K562 (cell line): ENCODE measurements around the gene PPOX. TPM values are rescaled to one million over a fixed set of nuclear protein-coding genes. Genes with fewer than 3 reads are reported as not detected.

ENCODE experiments used
- BDP1 ChIP-seq: IDR thresholded peaks from 3 replicates; pipeline ENCODE4 v1.6.1; 2011; ENCODE audit not compliant: insufficient read length, insufficient read depth
- CREB3L1 ChIP-seq: fragments of 450-650 bp; IDR thresholded peaks from 2 replicates; pipeline ENCODE4 v1.6.1; 2014; ENCODE audit warnings: low read depth, mild to moderate bottlenecking, moderate library complexity, borderline replicate concordance
- IRF1 ChIP-seq: sonication (generic); formaldehyde crosslinking; IDR thresholded peaks from 2 replicates; pipeline ENCODE4 v1.8.0; 2022; ENCODE audit warnings: missing genetic modification reagents, mild to moderate bottlenecking, borderline replicate concordance
- KDM1A ChIP-seq, 2 experiments: fragments of 450-650 bp; IDR thresholded peaks; 2 replicates each; pipeline ENCODE4 v1.6.1; 2016; ENCODE audit warnings: mild to moderate bottlenecking in 2 of 2
- NKRF ChIP-seq: fragments of 450-650 bp; IDR thresholded peaks from 2 replicates; pipeline ENCODE4 v1.6.1; 2016; ENCODE audit warnings: borderline replicate concordance
- NRF1 ChIP-seq, 2 experiments: fragments of 450-650 bp; IDR thresholded peaks in 1 of 2; conservative IDR thresholded peaks in 1 of 2; 2 replicates each; pipeline ENCODE4 v1.6.1; 2014; ENCODE audit warnings: mild to moderate bottlenecking in 2 of 2
- PCBP1 ChIP-seq: fragments of 200-400 bp; formaldehyde crosslinking; IDR thresholded peaks from 2 replicates; pipeline ENCODE4 v1.6.1; 2018; ENCODE audit warnings: mild to moderate bottlenecking, low read depth, low read length; ENCODE audit not compliant: poor library complexity, severe bottlenecking
- SIN3A ChIP-seq, 2 experiments: fragments of 150-350 bp in 1 of 2; IDR thresholded peaks; 2 replicates each; pipeline ENCODE4 v1.6.1; 2011 to 2016; ENCODE audit warnings: borderline replicate concordance in 2 of 2, low read depth in 2 of 2, low read length in 2 of 2, mild to moderate bottlenecking in 2 of 2, moderate library complexity in 2 of 2; ENCODE audit not compliant: control insufficient read depth in 1 of 2
- SMC3 ChIP-seq: conservative IDR thresholded peaks from 2 replicates; pipeline ENCODE4 v1.6.1; 2011; ENCODE audit warnings: low read depth, low read length, improper control_type of control experiment; ENCODE audit not compliant: insufficient read depth
- STAG1 ChIP-seq: sonication (generic); formaldehyde crosslinking; IDR thresholded peaks from 2 replicates; pipeline ENCODE4 v1.5.0; 2020; ENCODE audit warnings: missing genetic modification reagents, borderline replicate concordance
- TOE1 ChIP-seq, 2 experiments: fragments of 450-650 bp in 1 of 2; sonication (generic) in 1 of 2; formaldehyde crosslinking in 1 of 2; IDR thresholded peaks; 2 replicates each; pipeline versions ENCODE4 v1.7.1 to v1.8.0; 2016 to 2022; ENCODE audit warnings: borderline replicate concordance in 2 of 2, mild to moderate bottlenecking in 2 of 2, antibody characterized with exemption in 1 of 2, inconsistent platforms in 1 of 2, low read depth in 1 of 2, missing genetic modification reagents in 1 of 2, moderate library complexity in 1 of 2
- ZBTB8A ChIP-seq: fragments of 450-650 bp; IDR thresholded peaks from 2 replicates; pipeline ENCODE4 v1.6.1; 2018; ENCODE audit warnings: mild to moderate bottlenecking, moderate library complexity; ENCODE audit not compliant: partially characterized antibody
- ZFP1 ChIP-seq: fragments of 450-650 bp; formaldehyde crosslinking; IDR thresholded peaks from 2 replicates; pipeline ENCODE4 v1.4.0; 2020; ENCODE audit warnings: mild to moderate bottlenecking, mixed read lengths
- ZNF444 ChIP-seq: fragments of 250-450 bp; sonication (Bioruptor Pico); IDR thresholded peaks from 2 replicates; pipeline ENCODE4 v1.4.0; 2020; ENCODE audit warnings: mild to moderate bottlenecking, moderate library complexity
- polyA plus RNA-seq, 8 experiments: library from polyadenylated mRNA; depleted of rRNA in 4 of 8; stranded (reverse) in 5 of 8; unstranded in 3 of 8; fragments of >200 nt; fragmentation: Nextera tagmentation in 2 of 8; fragmentation: Illumina TruSeq in 1 of 8; extraction: Ambion mirVana in 2 of 8; extraction: Trizol in 1 of 8; gene quantifications; 2 replicates each; pipeline versions ENCODE4 v1.2.1 to v1.2.3, GENCODE V29; 2011 to 2014; ENCODE audit warnings: inconsistent platforms in 1 of 8, missing spikeins in 1 of 8
- total RNA-seq, 7 experiments: library from RNA; depleted of rRNA in 6 of 7; stranded (reverse); fragments of >200 nt in 6 of 7; fragmentation: Illumina TruSeq in 2 of 7; extraction: Trizol in 2 of 7; gene quantifications; 2 replicates each; pipeline versions ENCODE4 v1.2.1 to v1.2.3, GENCODE V29; 2011 to 2021; ENCODE audit warnings: low replicate concordance in 1 of 7
- TF ChIP-seq, protein P1 (sequence below): fragments of 250-450 bp; sonication (Bioruptor Pico); IDR thresholded peaks from 2 replicates; pipeline ENCODE4 v1.8.0; 2021; ENCODE audit warnings: moderate library complexity, mild to moderate bottlenecking, inconsistent platforms
- TF ChIP-seq, protein P2 (sequence below): sonication (generic); formaldehyde crosslinking; IDR thresholded peaks from 2 replicates; pipeline ENCODE4 v1.8.0; 2022; ENCODE audit warnings: mild to moderate bottlenecking, missing genetic modification reagents
- TF ChIP-seq, protein P3 (sequence below): fragments of 450-650 bp; formaldehyde crosslinking; IDR thresholded peaks from 2 replicates; pipeline ENCODE4 v1.4.0; 2020; ENCODE audit warnings: mild to moderate bottlenecking, moderate library complexity

The PPOX gene
- total and polyA plus RNA-seq, 9 of the 15 experiments (the other 6 are each of a cell fraction or from before 2014, with no cell fraction given), result 17.0 to 57.1 (median 38.9) TPM

DNA sequence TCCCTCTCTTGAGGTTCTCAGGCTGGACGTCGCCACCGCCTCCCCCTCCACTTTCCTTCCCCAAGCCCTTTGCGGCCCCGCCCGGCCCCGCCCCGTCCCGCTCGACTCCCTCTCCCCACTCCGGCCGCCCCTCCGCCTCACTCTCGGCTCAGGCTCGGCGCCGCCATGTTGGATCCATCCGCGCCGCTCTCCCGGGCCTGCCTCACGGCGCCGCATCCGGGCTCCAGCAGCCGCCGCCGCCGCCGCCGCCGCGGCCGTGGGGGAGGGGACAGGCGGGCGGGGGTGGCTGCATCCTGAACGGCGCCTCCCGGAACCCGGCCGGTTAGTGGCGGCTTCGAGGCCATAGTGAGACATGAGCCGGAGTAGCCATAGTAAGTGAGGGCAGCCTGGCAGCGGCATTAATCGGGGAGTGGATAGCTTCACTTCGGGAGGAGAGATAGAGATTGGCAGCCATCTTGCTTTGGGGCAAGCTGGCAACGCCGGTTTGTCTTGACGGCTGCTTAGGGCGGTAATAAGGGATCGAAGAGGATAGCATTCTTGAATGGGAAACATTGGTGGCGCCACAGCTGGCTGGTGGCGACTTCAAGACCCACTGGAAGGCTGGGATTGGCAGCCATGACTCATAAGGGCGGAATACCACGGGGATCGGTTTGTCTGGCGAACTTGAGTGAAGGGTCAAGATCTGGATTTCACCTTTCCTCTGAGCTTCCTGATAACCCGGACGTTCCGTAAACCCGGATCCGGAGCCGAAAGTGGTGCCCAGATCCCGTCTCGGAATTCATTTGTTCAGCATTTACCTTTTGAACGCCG lies 33.6 kb upstream of the PPOX start, which contains the start of gene DEDD (continued):
- TF ChIP-seq NKRF, result 0 out of 2 replicates have a peak, but pooled peaks have one; percentile 37
- no peak for TF ChIP-seq CREB3L1
- TF ChIP-seq BDP1, result no peak
- no peak for TF ChIP-seq SMC3
- peak; percentile 49 to 60 for TF ChIP-seq NRF1 (conservative IDR thresholded peaks at IDR 0.05 in 1 of 2, IDR thresholded peaks at IDR 0.05 in 1 of 2)
- TF ChIP-seq ZNF444 (CRISPR knock-in tag), result no peak
- no peak for TF ChIP-seq IRF1 (CRISPR knock-in tag)
- TF ChIP-seq, protein P1, sequence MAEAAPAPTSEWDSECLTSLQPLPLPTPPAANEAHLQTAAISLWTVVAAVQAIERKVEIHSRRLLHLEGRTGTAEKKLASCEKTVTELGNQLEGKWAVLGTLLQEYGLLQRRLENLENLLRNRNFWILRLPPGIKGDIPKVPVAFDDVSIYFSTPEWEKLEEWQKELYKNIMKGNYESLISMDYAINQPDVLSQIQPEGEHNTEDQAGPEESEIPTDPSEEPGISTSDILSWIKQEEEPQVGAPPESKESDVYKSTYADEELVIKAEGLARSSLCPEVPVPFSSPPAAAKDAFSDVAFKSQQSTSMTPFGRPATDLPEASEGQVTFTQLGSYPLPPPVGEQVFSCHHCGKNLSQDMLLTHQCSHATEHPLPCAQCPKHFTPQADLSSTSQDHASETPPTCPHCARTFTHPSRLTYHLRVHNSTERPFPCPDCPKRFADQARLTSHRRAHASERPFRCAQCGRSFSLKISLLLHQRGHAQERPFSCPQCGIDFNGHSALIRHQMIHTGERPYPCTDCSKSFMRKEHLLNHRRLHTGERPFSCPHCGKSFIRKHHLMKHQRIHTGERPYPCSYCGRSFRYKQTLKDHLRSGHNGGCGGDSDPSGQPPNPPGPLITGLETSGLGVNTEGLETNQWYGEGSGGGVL (CRISPR knock-in tag), result no peak
- TF ChIP-seq ZBTB8A, result no peak
- TF ChIP-seq TOE1 (IDR thresholded peaks at IDR 0.05; ENCODE audit: borderline replicate concordance), result no peak
- TF ChIP-seq TOE1 (CRISPR knock-in tag; IDR thresholded peaks at IDR 0.05; ENCODE audit: borderline replicate concordance, low read depth), result no peak
- no peak for TF ChIP-seq KDM1A (IDR thresholded peaks at IDR 0.05)
- TF ChIP-seq SIN3A (IDR thresholded peaks at IDR 0.05; ENCODE audit: borderline replicate concordance in 2 of 2, control insufficient read depth in 1 of 2, low read depth in 2 of 2, low read length in 2 of 2), result no peak; a peak in 1 of 4 replicates
- TF ChIP-seq PCBP1, result peak; percentile 81
- TF ChIP-seq STAG1, result no peak
- TF ChIP-seq, protein P2, sequence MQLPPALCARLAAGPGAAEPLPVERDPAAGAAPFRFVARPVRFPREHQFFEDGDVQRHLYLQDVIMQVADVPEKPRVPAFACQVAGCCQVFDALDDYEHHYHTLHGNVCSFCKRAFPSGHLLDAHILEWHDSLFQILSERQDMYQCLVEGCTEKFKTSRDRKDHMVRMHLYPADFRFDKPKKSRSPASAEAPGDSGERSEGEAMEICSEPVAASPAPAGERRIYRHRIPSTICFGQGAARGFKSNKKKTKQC, result peak; percentile 51; the same call in 1 of the 2 replicates
- no peak for TF ChIP-seq ZFP1 (CRISPR knock-in tag)
- TF ChIP-seq, protein P3, sequence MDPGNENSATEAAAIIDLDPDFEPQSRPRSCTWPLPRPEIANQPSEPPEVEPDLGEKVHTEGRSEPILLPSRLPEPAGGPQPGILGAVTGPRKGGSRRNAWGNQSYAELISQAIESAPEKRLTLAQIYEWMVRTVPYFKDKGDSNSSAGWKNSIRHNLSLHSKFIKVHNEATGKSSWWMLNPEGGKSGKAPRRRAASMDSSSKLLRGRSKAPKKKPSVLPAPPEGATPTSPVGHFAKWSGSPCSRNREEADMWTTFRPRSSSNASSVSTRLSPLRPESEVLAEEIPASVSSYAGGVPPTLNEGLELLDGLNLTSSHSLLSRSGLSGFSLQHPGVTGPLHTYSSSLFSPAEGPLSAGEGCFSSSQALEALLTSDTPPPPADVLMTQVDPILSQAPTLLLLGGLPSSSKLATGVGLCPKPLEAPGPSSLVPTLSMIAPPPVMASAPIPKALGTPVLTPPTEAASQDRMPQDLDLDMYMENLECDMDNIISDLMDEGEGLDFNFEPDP (CRISPR knock-in tag), result no peak
